ENCODE data around the gene ARHGEF12. TPM values are rescaled to one million over a fixed set of nuclear protein-coding genes. Genes with fewer than 3 reads are reported as not detected.

Gene ARHGEF12
- total RNA-seq, 2 experiments from 2014 or later: 9.6 to 10.2 TPM

- no peaks in the 10 kb centered on the region for H3K36me3 Mint-ChIP-seq (ENCODE audit: low read depth)
- H3K27me3 Mint-ChIP-seq: peaks cover 43% of the 10 kb centered on the region
- ATAC-seq (no peak), DNase-seq (no peak)
- intact Hi-C loops (cut with micrococcal nuclease): no loop called here
- no peak overlapping the region for H3K27ac Mint-ChIP-seq
- no peaks in the 10 kb centered on the region for H3K9me3 Mint-ChIP-seq
- H3K4me3 Mint-ChIP-seq: no peak overlapping the region
- no peak for TF ChIP-seq CTCF (IDR thresholded peaks at IDR 0.05)
- ChIA-PET POLR2A (no interaction called here), CTCF (no interaction called here)
- no peaks in the 10 kb centered on the region for H3K4me1 Mint-ChIP-seq (ENCODE audit: low read depth)
Observed at GRCh38 chr11:120352405-120352804, 16.2 kb downstream of the ARHGEF12 start.

- intact Hi-C loops (cut with micrococcal nuclease): no loop called here
- H3K9me3 Mint-ChIP-seq: no peaks in the 10 kb centered on the region
- H3K27me3 Mint-ChIP-seq: peaks cover 39% of the 10 kb centered on the region
- ChIA-PET CTCF (interaction anchor here (1.4 kb wide), 1 partner anchor 12 kb away, joined by 3 read pairs; no protein-coding TSS in a partner anchor), POLR2A (no interaction called here)
- no peaks in the 10 kb centered on the region for H3K4me1 Mint-ChIP-seq (ENCODE audit: low read depth)
- no peaks in the 10 kb centered on the region for H3K36me3 Mint-ChIP-seq (ENCODE audit: low read depth)
- H3K4me3 Mint-ChIP-seq: no peak overlapping the region
- no peak for TF ChIP-seq CTCF (IDR thresholded peaks at IDR 0.05)
- no peak for DNase-seq
- no peak overlapping the region for H3K27ac Mint-ChIP-seq
- no peak for ATAC-seq
Observed at GRCh38 chr11:120354068-120354467, 17.9 kb downstream of the ARHGEF12 start.

- ChIA-PET POLR2A (no interaction called here), CTCF (interaction anchor here (1.4 kb wide), 1 partner anchor 13 kb away, joined by 3 read pairs; no protein-coding TSS in a partner anchor)
- Mint-ChIP-seq H3K4me1 (ENCODE audit: low read depth) (no peaks in the 10 kb centered on the region), H3K9me3 (no peaks in the 10 kb centered on the region), H3K4me3 (no peak overlapping the region), H3K27ac (no peak overlapping the region), H3K27me3 (peaks cover 38% of the 10 kb centered on the region), H3K36me3 (ENCODE audit: low read depth) (no peaks in the 10 kb centered on the region)
- DNase-seq: no peak
- TF ChIP-seq CTCF (IDR thresholded peaks at IDR 0.05): no peak
- ATAC-seq: no peak
- intact Hi-C loops (cut with micrococcal nuclease): no loop called here
Observed at GRCh38 chr11:120354779-120355178, 18.6 kb downstream of the ARHGEF12 start.

GRCh38 chr11:120357620-120358019, 21.4 kb downstream of the ARHGEF12 start:
- no peaks in the 10 kb centered on the region for H3K36me3 Mint-ChIP-seq (ENCODE audit: low read depth)
- H3K27me3 Mint-ChIP-seq: peaks cover 29% of the 10 kb centered on the region
- DNase-seq (no peak), ATAC-seq (no peak)
- CTCF ChIA-PET: no interaction called here
- intact Hi-C loops (cut with micrococcal nuclease): no loop called here
- no peak for TF ChIP-seq CTCF (IDR thresholded peaks at IDR 0.05)
- no peaks in the 10 kb centered on the region for H3K4me1 Mint-ChIP-seq (ENCODE audit: low read depth)
- POLR2A ChIA-PET: no interaction called here
- no peaks in the 10 kb centered on the region for H3K9me3 Mint-ChIP-seq
- H3K4me3 Mint-ChIP-seq: no peak overlapping the region
- H3K27ac Mint-ChIP-seq: no peak overlapping the region

- Mint-ChIP-seq H3K4me3 (no peak overlapping the region), H3K9me3 (no peaks in the 10 kb centered on the region), H3K4me1 (ENCODE audit: low read depth) (no peaks in the 10 kb centered on the region), H3K27ac (no peak overlapping the region), H3K36me3 (ENCODE audit: low read depth) (no peaks in the 10 kb centered on the region), H3K27me3 (peaks cover 20% of the 10 kb centered on the region)
- no peak for TF ChIP-seq CTCF (IDR thresholded peaks at IDR 0.05)
- intact Hi-C loops (cut with micrococcal nuclease): no loop called here
- ChIA-PET CTCF (no interaction called here), POLR2A (no interaction called here)
- ATAC-seq: no peak
- DNase-seq: no peak
Observed at GRCh38 chr11:120358729-120359128, 22.5 kb downstream of the ARHGEF12 start.
